Stimulated activated CD8-positive, alpha-beta memory T cell treated with anti-CD3 and anti-CD28 coated beads, Interleukin-4, amount 100 ng/mL, for 48 hours (primary cell): ENCODE measurements around the gene SETD1A.
A peak's percentile ranks its signal among the peaks of the same experiment; 100 is the strongest.

ENCODE experiments used
- DNase-seq: peaks from one replicate; pipeline ENCODE4 v3.0.0-alpha.2; 2020

SETD1A gene

GRCh38 chr16:30983898-30984610 is 26.5 kb downstream of the SETD1A start:
- no peak for DNase-seq

- DNase-seq: peak; percentile 94
These were observed 27.3 kb downstream of the SETD1A start, which contains the start of gene HSD3B7 for GRCh38 chr16:30984669-30985400. TSS of gene HSD3B7 (plus strand) at chr16:30985207. CDS start at chr16:30985659, 452 bp downstream.

- no peak for DNase-seq
These were observed 28.0 kb downstream of the SETD1A start for GRCh38 chr16:30985401-30986128.

GRCh38 chr16:30986129-30986991 is 28.8 kb downstream of the SETD1A start:
- no peak for DNase-seq

- no peak for DNase-seq
These were observed 30.1 kb downstream of the SETD1A start for GRCh38 chr16:30987581-30988190.

GRCh38 chr16:30989469-30990047 is 32.0 kb downstream of the SETD1A start:
- DNase-seq: no peak

GRCh38 chr16:30990105-30990504 is 32.6 kb downstream of the SETD1A start:
- DNase-seq: no peak

- DNase-seq: no peak
These were observed 33.5 kb downstream of the SETD1A start for GRCh38 chr16:30991052-30991451.

- no peak for DNase-seq
These were observed 34.8 kb downstream of the SETD1A start for GRCh38 chr16:30992276-30992780.

GRCh38 chr16:30992931-30993816 is 35.6 kb downstream of the SETD1A start:
- DNase-seq: no peak

- no peak for DNase-seq
These were observed 38.4 kb downstream of the SETD1A start for GRCh38 chr16:30995927-30996323.

- DNase-seq: no peak
These were observed 38.9 kb downstream of the SETD1A start for GRCh38 chr16:30996324-30996984.

- peak; percentile 89 for DNase-seq
These were observed 39.6 kb downstream of the SETD1A start for GRCh38 chr16:30996985-30997724.

GRCh38 chr16:30997725-30998711 is 40.5 kb downstream of the SETD1A start:
- DNase-seq: no peak

GRCh38 chr16:30998852-30999761 is 41.6 kb downstream of the SETD1A start:
- DNase-seq: no peak

- DNase-seq: no peak
These were observed 43.3 kb downstream of the SETD1A start for GRCh38 chr16:31000671-31001382.
